Fibroblast of pulmonary artery (primary cell): ENCODE data around the gene YAP1.

ENCODE experiments used
- DNase-seq: peaks from one replicate; pipeline ENCODE4 v3.0.0-alpha.2; 2010; ENCODE audit warnings: low read depth
- H3K4me3 ChIP-seq: replicated peaks from 2 replicates; pipeline ENCODE4 v1.5.1; 2011; ENCODE audit warnings: low read depth, mild to moderate bottlenecking, control low read depth, low read length, moderate library complexity
- TF ChIP-seq, protein P1 (sequence below): IDR thresholded peaks from 2 replicates; pipeline ENCODE4 v1.5.1; 2011; ENCODE audit warnings: mild to moderate bottlenecking, control low read depth, low read length, inconsistent platforms; ENCODE audit errors: missing control alignments

Gene YAP1

DNA sequence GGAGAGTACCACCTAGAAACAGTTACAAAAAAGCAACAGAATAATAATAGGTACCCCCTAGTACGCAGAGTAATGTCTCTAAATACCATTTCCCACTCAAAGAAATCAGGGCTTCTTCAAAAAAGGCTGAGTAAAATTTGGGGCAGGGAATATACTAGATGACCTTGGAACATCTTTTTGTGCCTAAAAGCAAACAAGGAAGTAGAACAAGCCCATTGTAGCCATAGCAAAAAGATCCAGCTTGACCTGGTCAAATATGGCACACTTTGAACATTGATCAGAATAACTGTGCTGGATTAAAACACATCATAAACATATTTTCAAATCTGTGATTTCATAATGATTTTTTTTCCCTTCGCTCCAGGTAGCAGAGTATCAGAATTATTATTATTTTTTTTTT lies 91.5 kb downstream of the YAP1 start:
- no peak for DNase-seq
- TF ChIP-seq, protein P1, sequence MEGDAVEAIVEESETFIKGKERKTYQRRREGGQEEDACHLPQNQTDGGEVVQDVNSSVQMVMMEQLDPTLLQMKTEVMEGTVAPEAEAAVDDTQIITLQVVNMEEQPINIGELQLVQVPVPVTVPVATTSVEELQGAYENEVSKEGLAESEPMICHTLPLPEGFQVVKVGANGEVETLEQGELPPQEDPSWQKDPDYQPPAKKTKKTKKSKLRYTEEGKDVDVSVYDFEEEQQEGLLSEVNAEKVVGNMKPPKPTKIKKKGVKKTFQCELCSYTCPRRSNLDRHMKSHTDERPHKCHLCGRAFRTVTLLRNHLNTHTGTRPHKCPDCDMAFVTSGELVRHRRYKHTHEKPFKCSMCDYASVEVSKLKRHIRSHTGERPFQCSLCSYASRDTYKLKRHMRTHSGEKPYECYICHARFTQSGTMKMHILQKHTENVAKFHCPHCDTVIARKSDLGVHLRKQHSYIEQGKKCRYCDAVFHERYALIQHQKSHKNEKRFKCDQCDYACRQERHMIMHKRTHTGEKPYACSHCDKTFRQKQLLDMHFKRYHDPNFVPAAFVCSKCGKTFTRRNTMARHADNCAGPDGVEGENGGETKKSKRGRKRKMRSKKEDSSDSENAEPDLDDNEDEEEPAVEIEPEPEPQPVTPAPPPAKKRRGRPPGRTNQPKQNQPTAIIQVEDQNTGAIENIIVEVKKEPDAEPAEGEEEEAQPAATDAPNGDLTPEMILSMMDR: no peak
- no peak overlapping the region for H3K4me3 ChIP-seq

DNA sequence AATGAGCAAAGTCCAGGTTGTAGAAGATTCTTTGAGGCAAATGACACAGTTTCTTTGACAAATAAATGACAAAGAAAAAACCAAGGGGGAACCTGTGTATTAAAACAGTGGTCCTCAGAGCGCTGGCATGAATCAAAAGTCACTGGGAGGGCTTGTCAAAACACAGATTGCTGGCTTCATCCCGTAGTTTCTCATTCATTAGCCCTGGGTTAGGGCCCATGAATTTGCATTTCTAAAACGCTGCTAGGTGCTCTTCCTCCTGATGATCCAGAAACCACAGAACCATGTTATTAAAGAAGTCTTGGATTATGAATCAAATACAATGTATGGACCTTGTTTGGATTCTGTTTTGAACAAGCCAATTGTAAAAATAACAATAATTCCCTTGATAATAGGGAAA lies 92.7 kb downstream of the YAP1 start:
- TF ChIP-seq, protein P1: no peak
- no peak for DNase-seq
- H3K4me3 ChIP-seq: no peak overlapping the region

DNA sequence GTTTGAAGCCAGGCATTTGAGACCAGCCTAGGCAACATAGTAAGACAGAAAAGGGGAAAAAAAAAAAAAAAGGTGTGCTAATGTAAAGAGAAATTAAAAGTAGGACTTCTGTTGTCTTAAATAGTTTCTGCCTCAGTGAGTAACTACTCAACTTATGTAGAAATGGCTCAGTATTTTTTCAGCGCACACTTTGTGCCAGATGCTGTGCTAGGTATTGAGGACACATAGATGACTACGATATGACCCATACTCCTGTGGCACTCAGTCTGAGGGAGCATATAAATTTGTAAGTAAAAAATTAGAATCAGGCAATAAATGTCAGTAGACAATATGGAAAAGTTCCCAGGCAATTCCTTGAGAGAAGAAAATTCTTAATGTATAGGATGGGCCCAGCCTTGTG lies 93.9 kb downstream of the YAP1 start:
- TF ChIP-seq, protein P1: no peak
- no peak for DNase-seq
- no peak overlapping the region for H3K4me3 ChIP-seq

DNA sequence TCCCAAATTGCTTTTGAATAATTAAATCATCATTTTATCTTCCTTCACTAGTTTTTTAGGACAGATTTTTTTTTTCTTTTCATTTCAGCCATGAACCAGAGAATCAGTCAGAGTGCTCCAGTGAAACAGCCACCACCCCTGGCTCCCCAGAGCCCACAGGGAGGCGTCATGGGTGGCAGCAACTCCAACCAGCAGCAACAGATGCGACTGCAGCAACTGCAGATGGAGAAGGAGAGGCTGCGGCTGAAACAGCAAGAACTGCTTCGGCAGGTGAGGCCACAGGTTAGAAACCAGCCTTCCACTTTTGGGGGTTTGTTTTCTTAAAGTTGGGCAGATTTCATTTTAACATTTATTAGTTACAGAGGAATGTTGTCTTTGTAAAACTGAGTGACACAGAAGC lies 95.6 kb downstream of the YAP1 start:
- TF ChIP-seq, protein P1: no peak
- no peak for DNase-seq
- no peak overlapping the region for H3K4me3 ChIP-seq

DNA sequence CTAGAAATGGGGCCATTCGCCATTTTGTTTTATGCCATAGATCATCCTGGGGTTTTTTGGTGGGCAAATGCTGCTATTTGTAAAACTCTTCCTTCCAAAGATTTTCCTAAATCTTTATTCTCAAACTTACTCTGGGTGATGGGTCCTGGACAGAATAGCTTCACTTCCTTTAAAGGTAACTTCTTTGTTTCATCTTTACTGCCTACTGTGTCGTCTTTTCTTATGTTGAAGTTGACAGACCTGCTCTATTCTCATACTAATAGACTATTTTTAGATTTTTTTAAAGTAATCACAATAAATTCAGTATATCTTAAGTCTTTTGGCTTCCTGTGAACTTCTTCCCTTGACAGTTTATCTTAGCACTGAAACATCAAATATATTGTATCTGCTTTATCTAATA lies 98.6 kb downstream of the YAP1 start:
- TF ChIP-seq, protein P1: no peak
- no peak overlapping the region for H3K4me3 ChIP-seq
- no peak for DNase-seq

DNA sequence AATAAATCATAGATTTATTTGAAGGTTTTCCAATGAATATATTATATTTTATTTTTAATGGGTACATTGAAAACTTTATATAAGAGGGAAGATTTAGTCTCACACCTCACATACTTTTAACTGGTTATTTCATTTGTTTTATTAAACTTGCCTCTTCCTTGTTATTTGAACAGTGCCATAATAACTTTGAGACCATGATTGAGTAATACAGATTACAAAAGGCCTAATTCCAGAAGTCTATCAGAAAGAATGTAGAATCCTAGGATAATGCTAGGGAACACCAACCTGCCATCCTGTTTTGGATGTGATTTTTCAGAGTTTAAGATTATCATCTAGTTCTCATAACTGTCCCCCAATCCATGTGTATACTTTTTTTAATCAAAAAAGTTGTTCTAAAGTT lies 104.4 kb downstream of the YAP1 start:
- no peak overlapping the region for H3K4me3 ChIP-seq
- no peak for DNase-seq
- TF ChIP-seq, protein P1: no peak

DNA sequence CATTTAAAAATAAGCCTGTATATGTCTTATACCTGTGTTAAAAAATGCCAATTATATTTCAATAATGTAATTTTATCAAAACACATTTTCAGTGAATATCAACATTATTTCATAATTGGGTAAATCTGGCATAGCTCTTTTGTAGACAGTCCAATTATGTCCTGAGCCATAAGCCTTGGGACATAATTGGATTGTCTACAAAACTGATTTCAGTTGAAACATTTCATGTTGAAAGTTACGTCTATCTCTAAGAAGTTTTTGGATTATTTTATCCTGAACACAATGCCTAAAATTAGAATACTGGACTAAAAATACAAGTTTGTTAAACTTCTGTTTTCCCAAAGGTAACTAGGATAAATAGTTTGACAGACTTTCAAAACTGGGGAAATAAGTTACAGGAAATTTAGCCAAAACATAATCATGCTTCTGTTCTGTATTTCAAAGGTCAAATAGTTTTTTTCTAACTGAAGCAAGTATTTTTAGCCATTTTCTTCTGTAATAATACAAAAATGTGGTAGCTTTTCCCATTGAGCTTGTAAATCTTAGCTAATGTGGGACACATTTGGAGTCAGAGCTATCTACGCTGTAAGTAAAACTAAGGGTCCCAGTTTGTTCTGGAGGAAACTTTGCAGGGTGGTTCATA lies 106.3 kb downstream of the YAP1 start:
- no peak overlapping the region for H3K4me3 ChIP-seq
- TF ChIP-seq, protein P1: no peak
- DNase-seq: no peak
